HFF-Myc (cell line): ENCODE results near the gene OR2V2.
A peak's percentile ranks its signal among the peaks of the same experiment; 100 is the strongest.

Experiments used
- DNase-seq: peaks from one replicate; pipeline ENCODE4 v3.0.0-alpha.2; 2011; ENCODE audit warnings: low read depth; ENCODE audit errors: extremely low read depth
- H3K4me3 ChIP-seq: replicated peaks from 2 replicates; pipeline ENCODE4 v1.5.1; 2011; ENCODE audit warnings: low read depth, mild to moderate bottlenecking, control low read depth, low read length
- TF ChIP-seq, protein P1 (sequence below): IDR thresholded peaks from 2 replicates; pipeline ENCODE4 v1.5.1; 2012; ENCODE audit warnings: mild to moderate bottlenecking, low read depth, low read length, control low read depth; ENCODE audit errors: missing control alignments

The OR2V2 gene

GRCh38 chr5:181200816-181201215 lies 53.4 kb downstream of the OR2V2 start:
- H3K4me3 ChIP-seq, result no peak overlapping the region
- no peak for DNase-seq
- TF ChIP-seq, protein P1, sequence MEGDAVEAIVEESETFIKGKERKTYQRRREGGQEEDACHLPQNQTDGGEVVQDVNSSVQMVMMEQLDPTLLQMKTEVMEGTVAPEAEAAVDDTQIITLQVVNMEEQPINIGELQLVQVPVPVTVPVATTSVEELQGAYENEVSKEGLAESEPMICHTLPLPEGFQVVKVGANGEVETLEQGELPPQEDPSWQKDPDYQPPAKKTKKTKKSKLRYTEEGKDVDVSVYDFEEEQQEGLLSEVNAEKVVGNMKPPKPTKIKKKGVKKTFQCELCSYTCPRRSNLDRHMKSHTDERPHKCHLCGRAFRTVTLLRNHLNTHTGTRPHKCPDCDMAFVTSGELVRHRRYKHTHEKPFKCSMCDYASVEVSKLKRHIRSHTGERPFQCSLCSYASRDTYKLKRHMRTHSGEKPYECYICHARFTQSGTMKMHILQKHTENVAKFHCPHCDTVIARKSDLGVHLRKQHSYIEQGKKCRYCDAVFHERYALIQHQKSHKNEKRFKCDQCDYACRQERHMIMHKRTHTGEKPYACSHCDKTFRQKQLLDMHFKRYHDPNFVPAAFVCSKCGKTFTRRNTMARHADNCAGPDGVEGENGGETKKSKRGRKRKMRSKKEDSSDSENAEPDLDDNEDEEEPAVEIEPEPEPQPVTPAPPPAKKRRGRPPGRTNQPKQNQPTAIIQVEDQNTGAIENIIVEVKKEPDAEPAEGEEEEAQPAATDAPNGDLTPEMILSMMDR, result no peak

- no peak for DNase-seq
- TF ChIP-seq, protein P1, result no peak
- H3K4me3 ChIP-seq, result no peak overlapping the region
Measured at GRCh38 chr5:181203093-181203711, 55.8 kb downstream of the OR2V2 start.

DNA sequence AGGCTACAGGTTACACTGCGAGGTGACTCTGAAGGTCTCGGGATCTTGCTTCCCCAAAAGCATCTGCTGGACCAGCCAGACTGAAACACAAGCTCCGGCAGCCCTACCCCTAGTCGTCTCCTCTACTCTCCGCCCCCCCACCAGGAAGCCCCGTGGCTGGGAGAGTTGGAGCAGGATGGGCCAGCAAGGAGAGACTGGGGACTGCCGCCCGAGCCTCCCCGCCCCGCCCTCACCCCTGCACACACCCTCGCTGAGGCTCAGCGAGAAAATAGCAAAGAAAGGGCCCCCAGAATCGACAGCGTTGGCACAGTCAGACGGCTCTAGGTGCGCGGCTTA lies 56.4 kb downstream of the OR2V2 start:
- no peak for DNase-seq

DNA sequence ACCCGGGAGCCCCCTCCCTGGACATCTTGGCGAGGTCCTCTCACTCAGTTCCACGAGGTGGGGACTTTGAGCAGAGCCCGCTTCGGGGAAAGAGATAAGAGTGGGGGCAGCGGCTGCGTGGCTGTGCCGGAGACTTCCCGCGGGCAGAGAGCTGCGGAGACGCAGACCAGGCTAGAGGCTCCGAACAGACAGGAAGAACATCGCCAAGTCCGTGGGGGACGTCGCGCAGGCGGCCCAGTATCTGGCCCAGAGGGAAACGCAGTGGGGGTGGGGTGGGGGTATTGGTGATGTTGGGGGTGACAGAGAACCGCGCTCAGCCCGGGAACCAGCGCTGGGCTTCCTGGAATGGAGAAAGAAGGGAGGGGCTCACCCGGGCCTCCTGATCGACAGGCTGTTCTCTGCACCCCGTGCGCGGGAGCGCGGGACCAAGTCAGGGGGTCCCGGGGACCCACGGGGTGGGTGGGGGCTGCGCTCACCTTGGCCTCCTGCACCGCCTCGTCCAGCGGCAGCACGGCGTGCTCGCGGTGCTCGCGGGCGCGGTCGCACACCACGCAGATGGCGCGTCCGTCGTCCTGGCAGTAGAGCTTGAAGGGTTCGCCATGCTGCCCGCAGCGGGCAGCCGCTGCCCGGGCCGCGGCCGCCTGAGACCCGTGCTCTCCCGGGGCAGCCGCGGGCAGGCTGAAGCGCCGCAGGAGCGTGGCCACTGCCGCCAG lies 56.9 kb downstream of the OR2V2 start:
- no peak for DNase-seq
- TF ChIP-seq, protein P1, result no peak
- H3K4me3 ChIP-seq, result peak overlapping the region; percentile 45

More for the DNA sequence above, 56.4 kb downstream of the OR2V2 start:
- peak overlapping the region; percentile 45 for H3K4me3 ChIP-seq
- TF ChIP-seq, protein P1, result no peak

GRCh38 chr5:181204826-181205760 lies 57.7 kb downstream of the OR2V2 start, which contains the start of gene TRIM7:
Gene TRIM7, minus strand, starts transcription at chr5:181205196. Its CDS starts 86 bp downstream, at chr5:181205110.
- DNase-seq, result no peak
- TF ChIP-seq, protein P1, result no peak
- H3K4me3 ChIP-seq, result peak within 1 kb of the TSS; percentile 45

DNA sequence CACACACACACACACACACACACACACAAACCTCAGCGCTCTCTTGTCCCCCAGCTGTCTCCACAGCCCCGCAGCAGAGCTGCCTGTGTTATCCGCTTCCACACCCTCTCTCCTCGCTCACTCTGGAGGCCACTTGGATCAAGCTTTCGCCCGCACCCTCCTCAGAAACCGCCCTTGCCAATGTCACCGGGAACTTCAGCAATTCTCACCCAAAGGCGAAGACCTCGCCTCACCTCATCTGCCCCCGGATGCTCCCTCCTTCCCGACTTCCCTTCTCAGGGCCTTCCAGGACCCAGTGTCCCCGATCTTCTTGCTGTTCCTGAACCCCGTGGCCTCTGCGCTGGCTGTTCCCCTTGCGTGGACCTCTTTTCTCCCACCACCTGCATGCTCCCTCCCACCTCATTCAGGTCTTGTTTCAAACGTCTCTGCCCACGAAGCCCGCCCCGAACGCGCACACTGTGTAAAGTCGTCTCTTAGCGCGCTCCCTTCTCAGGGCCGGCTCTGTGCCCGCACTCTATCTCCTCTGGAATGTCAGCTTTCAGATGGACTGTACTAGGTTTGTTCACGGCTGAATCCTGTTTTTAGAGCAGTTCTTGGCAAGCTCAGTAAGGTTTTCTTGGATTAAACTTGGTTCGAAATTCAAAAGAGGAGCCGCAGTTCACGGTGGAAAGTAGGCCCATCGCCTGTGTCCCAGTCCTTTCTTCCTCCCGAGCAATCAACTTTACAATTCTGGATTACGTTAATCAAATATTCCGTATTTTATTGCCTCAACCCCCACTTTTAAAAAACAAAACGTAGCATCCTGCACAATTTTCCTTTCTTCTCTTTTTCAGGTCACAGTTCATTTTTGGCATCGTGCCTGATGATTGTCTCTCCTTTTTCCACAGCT lies 58.6 kb downstream of the OR2V2 start:
- no peak for DNase-seq

More for the DNA sequence above, 58.6 kb downstream of the OR2V2 start:
- TF ChIP-seq, protein P1, result no peak
- H3K4me3 ChIP-seq, result peak overlapping the region; percentile 64
